Caki2 (cell line): ENCODE data around the gene TRPM4. TPM values are rescaled to one million over a fixed set of nuclear protein-coding genes. Genes with fewer than 3 reads are reported as not detected.

Experiments
- DNase-seq: peaks from one replicate; pipeline ENCODE4 v3.0.0-alpha.2; 2015; ENCODE audit warnings: low read depth
- in situ Hi-C: cut with HindIII; loops from 2 replicates; pipeline ENCODE4 v1.10.0; 2016; ENCODE audit warnings: low sequenced_read_pairs, low pct_unique_long_range_greater_than_20kb, mixed read lengths
- total RNA-seq: library from RNA; depleted of rRNA; stranded (reverse); fragments of >200 nt; shearing (Covaris generic); gene quantifications from 2 replicates; pipeline ENCODE4 v1.2.3, GENCODE V29; 2014; ENCODE audit warnings: low replicate concordance

The TRPM4 gene
- total RNA-seq, 1 experiment from 2014 or later = 18.2 TPM

DNA sequence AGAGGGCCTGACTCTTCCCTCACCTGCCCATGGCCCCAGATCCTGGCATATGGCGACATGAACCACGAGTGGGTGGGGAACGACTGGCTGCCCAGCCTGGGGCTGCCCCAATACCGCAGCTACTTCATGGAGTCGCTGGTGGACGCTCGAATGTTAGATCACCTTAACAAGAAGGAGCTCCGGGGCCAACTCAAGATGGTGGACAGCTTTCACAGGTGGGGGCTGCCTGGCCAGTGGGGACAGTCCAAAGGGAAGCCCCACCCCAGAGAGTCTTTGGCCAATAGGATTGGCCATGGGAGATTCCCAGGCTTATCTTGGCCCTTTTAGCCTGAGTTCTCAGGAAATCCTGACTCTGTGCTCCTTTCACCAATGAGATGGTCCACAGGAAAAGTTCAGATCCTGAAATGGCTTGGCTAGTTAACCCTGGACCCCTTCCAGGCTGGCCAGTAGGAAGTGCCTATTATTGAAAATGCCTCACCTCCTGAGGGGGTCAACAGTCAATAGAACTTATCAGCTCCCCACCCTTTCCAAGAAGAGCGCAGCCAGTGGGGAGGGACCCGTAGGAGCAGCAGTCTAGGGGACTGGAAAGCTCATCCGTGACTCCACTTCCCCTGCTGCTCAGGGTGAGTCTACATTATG lies 9.4 kb upstream of the TRPM4 start:
- in situ Hi-C loops = no loop called here
- no peak for DNase-seq

DNA sequence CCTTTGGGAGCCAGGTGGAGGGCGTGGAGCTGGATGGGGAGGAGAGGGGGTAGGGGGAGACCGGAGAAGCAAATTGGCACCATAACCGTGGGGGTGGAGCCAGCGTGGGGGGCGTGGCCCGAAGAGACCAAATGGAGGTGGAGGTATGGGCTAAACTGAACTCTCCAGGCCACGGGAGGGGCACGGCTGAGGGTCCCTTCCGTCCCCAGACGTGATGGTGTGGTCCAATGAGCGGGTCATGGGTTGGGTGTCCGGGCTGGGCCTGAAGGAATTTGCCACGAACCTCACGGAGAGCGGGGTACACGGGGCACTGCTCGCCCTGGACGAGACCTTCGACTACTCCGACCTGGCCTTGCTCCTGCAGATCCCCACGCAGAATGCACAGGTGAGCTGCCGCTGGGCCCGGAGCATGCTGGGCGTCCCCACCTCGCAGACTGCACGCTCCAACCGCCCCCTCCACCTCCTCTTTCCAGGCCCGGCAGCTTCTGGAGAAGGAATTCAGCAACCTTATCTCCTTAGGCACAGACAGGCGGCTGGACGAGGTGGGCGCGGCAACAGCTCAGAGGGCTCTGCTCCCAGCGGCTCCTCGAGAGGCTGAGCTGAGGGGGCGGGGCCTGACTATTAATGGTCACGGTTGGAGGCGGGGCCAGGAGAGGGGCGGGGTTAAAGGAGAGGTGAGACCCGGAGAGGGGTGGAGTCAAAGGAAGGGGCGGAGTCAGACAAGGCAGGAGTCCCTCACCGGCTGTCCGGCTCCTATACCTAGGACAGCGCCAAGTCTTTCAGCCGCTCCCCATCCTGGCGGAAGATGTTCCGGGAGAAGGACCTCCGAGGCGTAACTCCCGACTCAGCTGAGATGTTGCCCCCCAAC lies 8.6 kb upstream of the TRPM4 start:
- DNase-seq = peak; percentile 97
- in situ Hi-C loops = no loop called here

DNA sequence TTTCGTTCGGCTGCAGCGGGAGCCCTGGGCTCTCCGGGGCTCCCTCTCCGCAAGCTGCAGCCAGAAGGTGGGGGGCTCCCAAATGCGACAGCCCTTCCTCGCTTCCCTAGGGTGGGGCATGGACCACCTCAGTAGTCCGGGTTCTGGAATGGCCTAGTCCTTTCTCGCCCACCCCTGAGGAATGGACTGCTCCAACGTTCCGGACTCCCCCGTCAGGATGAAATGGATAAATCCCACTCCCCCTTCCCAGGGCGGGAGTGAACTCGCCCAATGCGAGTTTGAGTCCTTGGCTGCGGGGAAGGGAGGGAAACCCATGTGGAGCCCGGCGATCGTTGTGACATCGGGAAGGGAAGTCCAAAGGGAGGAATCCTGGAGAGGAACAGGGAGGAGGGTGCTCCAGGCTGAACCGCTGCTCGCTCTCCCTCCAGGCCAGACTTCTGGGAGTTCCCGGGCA lies 7.9 kb upstream of the TRPM4 start:
- DNase-seq = peak; percentile 82
- in situ Hi-C loops = no loop called here

DNA sequence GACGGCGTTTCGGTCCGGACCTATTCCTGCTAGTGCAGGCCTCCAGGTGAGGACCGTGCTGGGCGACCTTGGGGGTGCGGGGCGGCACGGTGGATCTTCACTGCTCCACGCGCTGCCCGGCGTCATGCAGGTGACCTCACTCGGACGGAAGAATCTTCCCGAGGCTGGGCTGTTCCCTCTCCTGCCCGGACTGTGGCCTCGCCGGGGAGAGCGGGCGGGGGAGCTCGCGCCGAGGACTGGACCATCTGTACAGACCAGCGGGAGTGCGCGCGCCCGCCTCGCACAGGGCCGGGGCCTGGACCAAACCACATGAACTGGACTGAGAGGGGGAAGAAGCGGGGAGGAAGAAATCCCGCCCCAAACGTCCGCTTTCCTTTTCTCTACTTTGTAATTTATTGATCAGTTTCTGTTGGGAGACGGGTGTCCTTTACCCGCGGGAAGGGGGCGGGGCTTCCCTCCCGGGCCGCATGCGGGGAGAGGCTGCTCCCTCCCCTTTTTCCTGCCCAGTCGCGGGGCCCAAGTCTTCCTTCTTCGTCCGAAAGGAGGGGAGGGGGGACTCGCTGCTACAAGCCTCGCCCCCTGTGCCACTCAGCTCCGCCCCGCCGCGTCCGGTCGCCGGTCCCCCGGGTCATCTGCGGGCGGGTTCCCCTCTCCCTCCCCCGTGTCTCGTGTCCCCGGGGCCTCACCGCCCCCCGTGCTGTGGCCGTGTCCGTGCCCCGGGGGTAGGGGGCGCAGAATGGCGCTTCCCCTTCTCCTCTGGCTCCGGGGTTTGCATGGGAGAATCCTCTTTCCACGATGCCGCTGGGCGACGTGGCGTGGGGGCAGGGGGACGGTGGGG lies 7.3 kb upstream of the TRPM4 start:
- in situ Hi-C loops = no loop called here
- DNase-seq = peak; percentile 96

DNA sequence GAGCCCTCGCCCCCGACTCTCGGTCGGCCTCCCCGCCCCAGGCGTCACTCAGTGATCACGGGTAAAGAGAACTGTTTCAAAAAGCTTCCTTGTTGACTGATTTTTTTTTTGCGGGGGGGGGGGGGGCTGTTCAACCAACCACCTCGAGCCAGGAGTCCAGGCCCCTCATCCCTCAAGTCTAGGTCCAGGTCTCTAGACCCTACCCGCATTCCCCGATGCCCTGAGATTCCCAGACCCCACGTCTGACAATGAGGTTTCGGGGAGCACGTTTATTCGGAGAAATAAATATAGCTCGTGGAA lies 6.7 kb upstream of the TRPM4 start:
- in situ Hi-C loops = no loop called here
- no peak for DNase-seq

DNA sequence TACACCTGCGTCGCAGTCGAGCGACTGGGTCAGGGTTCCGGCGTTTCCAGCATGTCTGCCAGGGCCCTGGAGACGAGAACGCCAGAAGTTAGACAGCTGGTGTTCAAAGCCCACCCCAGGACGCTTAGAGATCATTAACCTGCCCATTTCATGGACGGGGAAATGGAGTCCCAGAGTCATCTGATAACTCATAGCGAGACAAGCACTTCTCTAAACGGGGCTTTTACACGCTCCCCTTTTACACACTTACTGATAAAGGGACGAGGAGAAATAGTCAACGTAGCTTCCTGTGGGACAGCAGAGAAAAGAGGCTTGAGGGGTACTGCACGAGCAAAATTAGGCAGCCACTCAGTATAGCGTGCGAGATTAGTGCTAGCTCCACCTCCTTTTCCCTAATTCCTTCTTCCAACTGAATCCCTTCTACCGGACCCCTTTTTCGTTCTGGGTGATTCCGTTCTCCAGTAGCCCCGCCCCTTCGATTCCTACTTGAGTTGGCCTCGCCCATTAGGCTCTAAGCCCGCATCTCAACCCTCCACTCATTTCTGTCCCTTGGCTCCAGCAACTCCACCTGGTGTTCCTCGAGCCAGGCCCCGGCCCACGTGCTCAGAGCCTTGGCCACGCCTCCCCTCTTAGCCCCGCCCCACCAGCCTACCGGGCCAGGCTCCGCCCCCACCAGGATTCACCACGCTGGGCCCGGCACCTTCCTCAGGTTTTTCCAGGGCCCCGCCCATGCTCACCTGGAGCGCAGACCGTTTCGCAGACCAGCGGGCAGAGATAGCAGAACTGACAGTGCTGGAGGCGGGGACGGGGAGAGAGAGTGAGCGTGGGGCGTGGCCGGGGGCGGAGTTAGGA lies 6.1 kb upstream of the TRPM4 start:
- DNase-seq = peak; percentile 82
- in situ Hi-C loops = no loop called here

DNA sequence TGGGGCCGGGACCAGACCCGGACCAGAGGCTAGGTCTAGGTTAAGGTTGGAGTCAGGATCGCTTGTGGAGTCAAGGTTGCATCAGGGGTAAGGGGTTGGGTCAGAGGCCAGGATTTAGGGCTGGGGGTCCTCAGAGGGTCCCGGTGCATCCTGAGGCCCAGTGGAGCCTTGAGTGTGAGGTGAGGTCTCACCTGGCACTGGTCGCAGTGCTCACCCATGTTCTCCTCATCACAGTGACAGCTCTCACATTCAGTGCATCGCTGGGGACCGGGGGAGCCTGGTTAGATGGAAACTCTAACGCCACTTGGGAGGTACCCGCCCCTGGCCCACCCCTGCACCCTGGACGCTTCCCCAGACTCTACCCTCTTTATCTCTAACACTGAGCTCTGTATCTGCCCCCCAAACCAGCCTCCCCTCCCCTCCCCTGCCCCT lies 5.5 kb upstream of the TRPM4 start:
- in situ Hi-C loops = no loop called here
- DNase-seq = no peak

DNA sequence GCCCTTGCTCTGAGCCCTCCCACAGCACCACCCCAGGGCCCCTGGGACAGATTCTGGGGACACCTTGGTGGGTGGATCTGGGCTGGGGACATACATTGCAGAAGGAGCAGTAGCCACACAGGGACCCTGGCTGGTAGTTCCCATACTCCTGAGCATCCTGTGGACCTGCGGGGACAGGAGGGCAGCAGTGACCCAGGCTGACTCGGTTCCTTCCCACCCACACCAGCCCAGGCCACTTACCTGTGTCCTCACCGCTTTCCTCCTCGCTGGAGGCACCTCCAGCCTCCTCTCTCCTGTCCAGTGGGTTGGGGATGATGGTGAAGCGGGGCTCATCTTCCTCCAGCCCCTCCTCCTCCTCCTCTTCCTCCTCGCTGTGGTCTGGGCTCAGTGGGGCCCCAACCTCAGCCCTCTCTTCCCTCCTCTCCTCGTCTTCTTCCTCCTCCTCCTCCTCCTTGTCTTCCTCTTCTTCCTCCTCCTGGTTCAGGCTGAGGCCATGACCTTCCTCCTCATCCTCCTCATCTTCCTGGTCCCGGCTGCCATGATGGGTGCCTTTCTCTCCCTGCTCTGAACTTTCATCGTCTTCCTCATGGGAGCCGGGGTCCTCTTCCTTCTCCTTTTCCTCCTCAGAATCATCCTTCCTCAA lies 4.3 kb upstream of the TRPM4 start:
- in situ Hi-C loops = no loop called here

DNA sequence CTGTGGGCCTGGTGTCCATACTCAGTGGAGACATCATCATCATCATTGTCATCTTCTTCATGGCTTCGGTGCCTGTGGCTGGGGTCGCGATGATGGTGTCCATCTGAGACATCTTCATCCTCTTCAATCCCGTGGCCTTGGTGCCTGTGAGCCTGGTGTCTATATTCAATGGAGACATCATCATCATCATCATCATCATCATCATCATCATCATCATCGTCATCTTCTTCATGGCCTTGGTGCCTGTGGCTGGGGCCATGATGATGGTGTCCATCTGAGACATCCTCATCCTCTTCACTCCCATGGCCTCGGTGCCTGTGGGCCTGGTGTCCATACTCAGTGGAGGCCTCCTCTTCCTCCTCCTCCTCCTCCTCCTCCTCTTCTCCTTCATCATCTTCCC lies 3.3 kb upstream of the TRPM4 start:
- in situ Hi-C loops = no loop called here
- DNase-seq = no peak

More for the DNA sequence above, 4.3 kb upstream of the TRPM4 start:
- no peak for DNase-seq

DNA sequence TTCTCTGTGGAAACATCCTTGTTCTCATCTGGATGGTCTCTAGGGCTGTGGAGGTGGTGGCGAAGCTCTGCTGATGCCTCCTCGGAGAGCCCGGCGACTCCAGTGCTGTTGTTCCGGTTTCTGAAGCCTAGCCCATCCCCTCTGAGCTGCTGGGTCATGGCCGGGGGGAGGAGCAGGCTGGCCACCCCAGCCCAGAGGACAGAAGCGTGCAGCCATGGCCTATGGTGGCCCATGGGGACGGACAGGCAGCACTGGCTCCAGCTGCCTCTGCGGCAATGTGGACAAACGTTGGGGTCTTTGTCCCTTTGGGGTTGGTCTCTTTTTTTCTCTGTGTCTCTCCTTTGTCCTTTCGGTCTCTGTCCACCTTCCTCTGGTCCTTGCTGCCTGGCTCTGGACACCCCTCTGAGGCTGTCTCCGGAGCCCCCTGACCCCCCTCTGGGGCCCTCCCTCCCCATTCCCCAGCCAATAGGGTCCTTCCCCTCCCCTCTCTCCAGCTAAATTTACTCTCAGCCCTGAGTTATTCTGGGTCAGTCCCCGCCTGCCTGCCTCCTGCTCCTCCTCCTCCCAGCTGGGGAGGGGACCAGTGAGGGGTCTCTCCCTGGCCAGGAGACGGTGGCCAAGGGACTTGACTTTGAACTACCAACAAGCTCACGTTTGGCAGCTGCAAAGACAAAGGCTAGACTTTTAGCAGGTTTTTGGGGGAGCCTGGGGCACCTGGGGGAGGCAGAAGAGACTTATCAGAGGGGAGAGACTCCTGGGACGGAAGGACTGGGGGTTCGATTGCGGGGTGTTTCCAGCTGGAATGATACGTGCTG lies 2.4 kb upstream of the TRPM4 start, which contains the start of gene HRC:
TSS of gene HRC (minus strand) at position 392 of the 815 bp plus-strand sequence. CDS start at position 233, 159 bp downstream.
- in situ Hi-C loops = no loop called here
- no peak for DNase-seq

DNA sequence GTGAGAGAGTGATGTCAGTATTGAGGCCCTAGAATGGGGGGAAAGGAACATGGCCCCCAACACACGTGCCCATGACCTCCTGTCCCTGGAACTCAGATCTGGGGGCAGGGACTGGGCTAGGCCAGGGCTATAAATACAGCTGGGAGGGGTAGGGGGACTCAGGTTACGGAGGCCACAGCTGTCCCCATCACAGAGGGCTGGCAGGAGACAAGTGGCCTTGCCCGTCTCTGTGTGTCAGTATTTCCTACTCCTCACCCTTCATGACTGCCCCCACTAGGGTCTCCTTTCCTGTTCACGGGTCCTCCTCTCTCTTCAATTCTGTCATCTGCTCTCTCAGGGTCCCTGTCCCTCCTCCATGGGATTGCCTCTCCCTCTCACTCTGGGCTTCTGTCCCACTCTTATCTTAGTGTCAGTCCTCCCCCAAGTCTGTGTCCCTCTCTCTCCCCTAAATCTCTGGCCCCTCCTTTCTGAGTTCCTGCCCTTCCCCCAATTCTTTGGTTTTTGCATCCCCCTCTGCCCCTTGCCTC lies 1.7 kb upstream of the TRPM4 start:
- in situ Hi-C loops = no loop called here
- DNase-seq = no peak

DNA sequence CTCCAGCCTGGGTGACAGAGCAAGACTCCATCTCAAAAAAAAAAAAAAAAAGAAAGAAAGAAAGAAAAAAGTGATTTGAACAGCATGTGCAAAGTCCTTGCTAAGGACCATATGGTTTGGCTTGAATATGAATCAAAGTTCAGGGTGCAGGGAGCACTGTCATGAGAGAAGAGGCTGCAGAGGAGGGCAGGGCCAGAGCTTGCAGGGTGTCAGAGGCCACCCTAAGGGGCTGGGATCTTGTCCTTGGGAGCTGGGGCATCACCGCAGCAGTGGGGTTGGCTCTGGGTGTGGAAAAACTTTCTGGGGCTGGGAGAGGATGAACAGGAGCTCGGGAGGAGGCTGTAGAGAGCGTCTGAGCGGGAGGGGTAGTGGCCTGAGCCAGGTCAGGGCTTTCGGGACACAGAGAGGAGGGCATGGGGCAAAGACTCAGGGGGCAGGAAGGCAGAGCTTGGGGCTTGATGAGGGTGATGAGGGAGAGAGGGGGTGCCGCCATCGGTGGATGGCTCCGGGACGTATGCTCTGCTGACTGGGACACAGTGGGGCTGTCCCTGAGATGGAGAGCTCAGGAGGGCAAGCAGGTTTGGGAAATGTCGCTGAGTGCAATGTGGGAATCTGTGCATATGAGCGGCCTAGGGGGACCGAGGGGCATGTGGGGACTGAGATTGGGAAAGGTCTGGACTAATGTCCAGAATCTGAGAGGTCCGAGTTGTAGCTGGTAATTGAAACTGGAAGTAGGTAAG lies 3.0 kb downstream of the TRPM4 start:
- in situ Hi-C loops = no loop called here

DNA sequence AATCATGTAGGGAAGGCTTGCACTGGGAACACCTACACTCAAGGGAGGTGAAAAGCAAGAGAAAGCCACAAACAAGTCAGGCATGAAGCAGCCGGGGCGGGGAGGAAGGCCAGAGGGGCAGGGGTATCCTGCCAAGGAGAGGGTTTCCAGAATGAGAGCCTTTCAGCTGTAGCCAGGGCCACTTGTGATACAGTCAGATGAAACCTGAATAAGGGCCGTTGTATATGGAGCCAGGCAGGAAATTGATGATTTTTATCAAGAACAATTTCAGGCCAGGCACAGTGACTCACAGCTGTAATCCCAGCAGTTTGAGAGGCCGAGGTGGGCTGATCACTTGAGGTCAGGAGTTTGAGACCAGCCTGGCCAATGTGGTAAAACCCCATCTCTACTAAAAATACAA lies 4.4 kb downstream of the TRPM4 start:
- in situ Hi-C loops = no loop called here
- DNase-seq = no peak

More for the DNA sequence above, 3.0 kb downstream of the TRPM4 start:
- no peak for DNase-seq

DNA sequence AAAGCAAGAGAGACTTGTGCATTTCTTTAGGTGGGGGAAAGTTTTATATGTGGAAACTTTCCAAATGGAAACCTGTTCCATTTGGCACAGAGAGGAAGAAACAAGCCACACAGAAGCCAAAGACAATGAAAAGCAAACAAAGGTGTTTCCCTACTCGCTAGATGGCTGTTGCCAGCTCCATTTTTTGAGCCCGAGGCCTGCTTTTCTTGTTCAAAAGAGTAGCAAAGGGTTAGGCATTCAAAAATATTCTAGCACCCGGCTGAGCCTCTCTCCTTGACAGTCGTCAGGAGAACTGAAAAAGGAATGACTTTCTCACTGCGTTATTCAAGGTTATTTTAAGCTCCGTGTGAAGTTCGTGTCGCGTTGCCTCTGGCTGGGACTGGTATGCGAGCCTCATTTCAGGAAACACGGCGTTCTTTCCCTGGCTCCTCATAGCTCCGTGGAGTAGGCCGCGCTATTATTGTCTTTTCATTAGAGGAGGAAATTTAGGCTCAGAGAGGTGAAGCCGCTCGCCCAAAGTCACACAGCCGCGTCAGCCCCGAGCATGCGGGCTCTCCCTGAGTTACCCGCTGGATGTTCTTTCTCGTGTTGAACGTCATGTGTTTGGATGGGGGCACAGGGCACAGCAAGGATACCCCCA lies 7.6 kb downstream of the TRPM4 start:
- in situ Hi-C loops = no loop called here
- DNase-seq = no peak

DNA sequence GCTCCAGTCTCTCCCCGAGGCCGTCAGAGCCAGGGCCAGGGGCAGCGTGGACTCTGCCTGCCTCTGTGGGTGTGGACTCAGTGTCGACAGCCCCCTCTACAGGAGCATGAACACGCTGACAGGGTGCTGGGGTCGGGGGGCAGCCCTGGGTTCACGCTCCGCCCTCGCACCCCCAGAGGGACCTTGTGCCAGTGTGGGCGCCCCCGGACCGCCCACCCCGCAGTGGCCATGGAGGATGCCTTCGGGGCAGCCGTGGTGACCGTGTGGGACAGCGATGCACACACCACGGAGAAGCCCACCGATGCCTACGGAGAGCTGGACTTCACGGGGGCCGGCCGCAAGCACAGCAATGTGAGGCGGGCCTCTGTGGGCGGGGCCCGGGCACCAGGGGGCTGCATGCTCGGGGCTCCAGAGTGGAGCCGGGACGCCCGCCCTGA lies 8.3 kb downstream of the TRPM4 start:
- DNase-seq = no peak
- in situ Hi-C loops = no loop called here
